Coronary artery (tissue), 2 donors: ENCODE data around the gene PPARGC1A.

Experiments
- DNase-seq: peaks from one replicate; pipeline ENCODE4 v3.0.0-alpha.2; 2017; ENCODE audit warnings: low spot score
- H3K27ac ChIP-seq, 2 donors: fragments of 200-600 bp; sonication (generic); one replicate each; pipeline ENCODE4 v1.5.1; 2016 to 2019
- H3K4me3 ChIP-seq: fragments of 200-600 bp; sonication (generic); 2 replicates; pipeline ENCODE4 v1.5.1; 2016; ENCODE audit warnings: mild to moderate bottlenecking, moderate library complexity
- CTCF ChIP-seq: fragments of 200-600 bp; sonication (generic); IDR thresholded peaks from one replicate; pipeline ENCODE4 v1.5.1; 2019; ENCODE audit warnings: antibody characterized with exemption

PPARGC1A gene

GRCh38 chr4:23750125-23750524 lies 139.7 kb downstream of the PPARGC1A start:
- no peak overlapping the region for H3K4me3 ChIP-seq
- no peak overlapping the region for H3K27ac ChIP-seq
- no peak for DNase-seq
- TF ChIP-seq CTCF: no peak

- no peak overlapping the region for H3K27ac ChIP-seq
- no peak overlapping the region for H3K4me3 ChIP-seq
- no peak for DNase-seq
- no peak for TF ChIP-seq CTCF
Observed at GRCh38 chr4:23747281-23747735, 142.5 kb downstream of the PPARGC1A start.

DNA sequence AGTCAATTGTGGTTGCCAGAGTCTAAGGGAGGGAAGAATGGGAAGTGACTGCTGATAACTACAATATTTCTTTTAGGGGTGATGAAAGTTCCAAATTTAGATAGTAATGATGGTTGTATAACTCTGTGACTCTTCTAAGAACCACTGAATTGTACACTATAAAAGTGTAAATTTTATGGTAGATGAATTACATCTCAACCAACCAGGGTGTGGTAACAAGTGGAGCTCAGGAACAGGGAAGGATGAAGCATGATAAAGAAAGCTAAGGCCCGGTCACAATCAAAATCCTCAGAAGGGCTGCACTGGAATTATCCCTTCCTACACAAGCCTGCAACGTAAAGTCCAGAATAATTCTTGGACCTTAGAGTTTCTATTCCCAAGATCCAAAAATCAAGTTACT lies 143.2 kb downstream of the PPARGC1A start:
- TF ChIP-seq CTCF: no peak
- H3K27ac ChIP-seq: no peak overlapping the region
- no peak for DNase-seq
- no peak overlapping the region for H3K4me3 ChIP-seq

DNA sequence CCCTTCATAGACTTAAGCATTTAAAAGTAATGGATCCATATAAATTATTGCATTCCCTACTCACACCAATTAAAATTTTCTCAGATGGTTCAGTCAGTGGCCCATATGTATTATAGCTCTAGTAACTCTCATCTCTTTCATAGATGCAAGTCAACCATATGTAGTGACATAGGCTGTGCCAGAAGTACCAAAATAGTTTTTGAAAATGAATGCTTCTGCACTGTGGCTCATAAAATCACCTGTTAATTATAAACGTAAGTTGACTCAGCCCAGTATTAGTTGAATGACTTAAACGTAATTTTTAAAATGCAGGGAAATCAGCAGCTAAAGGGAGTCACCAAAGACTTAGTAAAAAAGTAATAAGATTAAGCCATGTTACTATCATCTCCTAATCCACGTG lies 143.8 kb downstream of the PPARGC1A start:
- TF ChIP-seq CTCF: no peak
- Histone ChIP-seq H3K4me3 (no peak overlapping the region), H3K27ac (no peak overlapping the region)
- no peak for DNase-seq

DNA sequence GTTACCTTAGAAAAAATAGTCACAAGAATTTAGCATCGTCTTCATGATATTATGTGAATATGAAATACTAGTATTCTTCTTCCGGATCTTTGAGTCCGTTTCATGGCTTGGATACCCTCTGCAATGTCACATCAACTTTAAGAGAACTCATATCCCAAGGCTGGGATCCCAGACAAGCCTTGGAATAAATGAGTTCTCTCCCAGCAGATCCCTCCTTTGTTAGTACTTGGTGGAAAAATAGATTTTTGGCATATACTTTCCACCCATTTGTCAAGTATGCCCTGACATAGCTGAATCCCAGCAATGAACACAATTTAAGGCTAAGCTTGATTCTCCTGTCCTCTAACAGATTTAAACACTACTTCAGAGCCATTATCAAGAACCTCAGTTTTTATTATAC lies 144.5 kb downstream of the PPARGC1A start:
- TF ChIP-seq CTCF: no peak
- DNase-seq: no peak
- Histone ChIP-seq H3K4me3 (no peak overlapping the region), H3K27ac (no peak overlapping the region)
